ENCODE data around the gene CACNA1A.

GRCh38 chr19:13228561-13228960 lies 277.7 kb downstream of the CACNA1A start:
- no peak for TF ChIP-seq POLR2A (IDR thresholded peaks at IDR 0.05)
- TF ChIP-seq, protein P1, sequence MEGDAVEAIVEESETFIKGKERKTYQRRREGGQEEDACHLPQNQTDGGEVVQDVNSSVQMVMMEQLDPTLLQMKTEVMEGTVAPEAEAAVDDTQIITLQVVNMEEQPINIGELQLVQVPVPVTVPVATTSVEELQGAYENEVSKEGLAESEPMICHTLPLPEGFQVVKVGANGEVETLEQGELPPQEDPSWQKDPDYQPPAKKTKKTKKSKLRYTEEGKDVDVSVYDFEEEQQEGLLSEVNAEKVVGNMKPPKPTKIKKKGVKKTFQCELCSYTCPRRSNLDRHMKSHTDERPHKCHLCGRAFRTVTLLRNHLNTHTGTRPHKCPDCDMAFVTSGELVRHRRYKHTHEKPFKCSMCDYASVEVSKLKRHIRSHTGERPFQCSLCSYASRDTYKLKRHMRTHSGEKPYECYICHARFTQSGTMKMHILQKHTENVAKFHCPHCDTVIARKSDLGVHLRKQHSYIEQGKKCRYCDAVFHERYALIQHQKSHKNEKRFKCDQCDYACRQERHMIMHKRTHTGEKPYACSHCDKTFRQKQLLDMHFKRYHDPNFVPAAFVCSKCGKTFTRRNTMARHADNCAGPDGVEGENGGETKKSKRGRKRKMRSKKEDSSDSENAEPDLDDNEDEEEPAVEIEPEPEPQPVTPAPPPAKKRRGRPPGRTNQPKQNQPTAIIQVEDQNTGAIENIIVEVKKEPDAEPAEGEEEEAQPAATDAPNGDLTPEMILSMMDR (IDR thresholded peaks at IDR 0.05): no peak

All from heart left ventricle (tissue), 13 donors.